GM18508 (cell line): ENCODE measurements around the gene HMCN1.
"Not testable (repeated sequence)": the region's sequence is repeated elsewhere in the genome, so short reads cannot be mapped to it uniquely, and the experiment has no call there.

ENCODE experiments used
- ATAC-seq: cut with Tn5 transposase; IDR thresholded peaks from one replicate; pipeline ENCODE4 v1.9.1; 2021; ENCODE audit warnings: moderate number of reproducible peaks; ENCODE audit not compliant: insufficient read depth, unreplicated experiment

HMCN1 gene

DNA sequence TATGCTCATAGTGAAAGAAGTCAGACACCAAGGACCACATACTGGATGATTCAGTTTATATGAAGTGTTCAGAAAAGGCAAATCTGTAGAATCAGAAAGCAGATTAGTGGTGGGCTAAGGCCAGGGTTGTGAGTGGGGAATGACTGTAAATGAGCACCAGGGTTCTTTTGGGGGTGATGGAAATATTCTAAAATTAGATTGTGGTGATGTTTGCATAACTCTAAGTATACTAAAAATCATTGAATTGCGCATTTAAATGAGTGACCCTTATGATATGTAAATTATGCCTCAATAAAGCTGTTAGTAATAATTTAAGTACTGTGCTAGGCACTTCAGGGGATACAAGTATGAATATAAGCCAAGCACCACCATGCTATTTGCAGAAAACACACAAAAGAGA is 384.5 kb downstream of the HMCN1 start:
- no peak for ATAC-seq

GRCh38 chr1:186122837-186123236 is 388.6 kb downstream of the HMCN1 start:
- no peak for ATAC-seq

DNA sequence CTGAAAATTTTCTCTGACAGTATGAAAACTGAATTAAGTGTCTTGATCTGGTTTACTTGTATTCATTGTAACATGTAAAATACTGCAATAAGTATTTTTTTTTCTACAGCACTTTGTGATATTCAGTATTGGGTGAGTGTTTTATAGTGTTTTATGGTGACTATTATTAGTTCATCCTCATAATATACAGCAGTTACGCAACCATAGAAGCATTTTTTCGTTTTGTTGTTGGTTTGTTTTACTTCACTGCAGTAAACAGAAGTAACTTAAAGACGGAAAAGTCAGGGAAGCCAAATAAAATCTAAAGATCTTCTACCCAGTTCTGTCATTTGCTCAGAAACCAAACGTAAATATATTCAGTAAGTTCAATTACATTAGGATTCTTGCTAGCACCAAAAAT is 390.8 kb downstream of the HMCN1 start:
- no peak for ATAC-seq

- ATAC-seq, result no peak
Measured at GRCh38 chr1:186125511-186125910, 391.3 kb downstream of the HMCN1 start.

GRCh38 chr1:186129758-186130157 is 395.6 kb downstream of the HMCN1 start:
- no peak for ATAC-seq

DNA sequence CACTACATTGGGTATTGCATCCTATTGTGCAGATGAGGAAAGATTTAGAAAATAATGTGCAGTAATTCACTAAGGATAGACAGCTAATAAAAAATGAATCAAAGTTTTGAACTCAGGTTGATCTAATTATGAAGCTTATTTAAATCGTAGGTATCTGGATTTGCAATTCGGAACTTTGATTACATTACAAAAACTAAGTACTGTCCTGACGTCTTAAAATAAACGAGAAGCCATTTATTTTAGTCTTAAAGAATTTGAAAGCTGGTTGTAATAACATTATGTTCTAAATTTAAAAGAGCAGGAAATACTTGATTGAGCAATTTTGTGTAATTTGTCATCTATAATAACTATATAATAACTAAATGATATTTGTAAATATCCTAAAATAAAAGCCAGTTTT is 404.9 kb downstream of the HMCN1 start:
- ATAC-seq, result no peak

DNA sequence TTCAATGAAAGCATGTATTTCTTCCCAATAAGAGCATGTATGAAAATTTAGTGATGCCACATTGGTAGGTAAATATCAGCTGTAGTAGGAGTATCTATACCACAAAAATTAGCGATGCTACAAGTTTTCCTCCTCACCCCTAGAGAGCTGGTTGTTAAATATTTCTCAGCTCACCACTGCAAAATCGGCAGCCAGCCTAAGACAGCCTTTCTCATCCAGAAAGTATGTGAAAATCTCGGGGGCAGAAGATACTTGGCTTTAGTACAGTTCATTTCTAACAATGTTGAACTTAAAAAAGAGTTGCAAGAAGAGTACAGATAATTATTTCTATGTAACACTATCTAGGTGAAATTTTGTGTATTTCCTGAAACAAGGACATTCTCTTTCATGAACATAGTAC is 405.5 kb downstream of the HMCN1 start:
- ATAC-seq, result no peak

DNA sequence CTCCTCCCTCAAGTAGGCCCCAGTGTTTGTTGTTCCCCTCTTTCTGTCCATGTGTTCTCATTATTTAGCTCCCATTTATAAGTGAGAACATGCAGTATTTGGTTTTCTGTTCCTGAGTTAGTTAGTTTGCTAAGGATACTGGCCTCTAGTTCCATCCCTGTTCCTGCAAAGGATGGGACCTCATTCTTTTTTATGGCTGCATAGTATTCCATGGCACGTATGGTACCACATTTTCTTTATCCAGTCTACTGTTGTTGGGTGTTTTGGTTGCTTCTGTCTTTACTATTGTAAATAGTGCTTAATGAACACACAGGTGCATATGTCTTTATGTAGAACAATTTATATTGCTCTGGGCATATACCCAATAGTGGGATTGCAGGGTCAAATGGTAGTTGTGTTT is 408.0 kb downstream of the HMCN1 start:
- no peak for ATAC-seq

DNA sequence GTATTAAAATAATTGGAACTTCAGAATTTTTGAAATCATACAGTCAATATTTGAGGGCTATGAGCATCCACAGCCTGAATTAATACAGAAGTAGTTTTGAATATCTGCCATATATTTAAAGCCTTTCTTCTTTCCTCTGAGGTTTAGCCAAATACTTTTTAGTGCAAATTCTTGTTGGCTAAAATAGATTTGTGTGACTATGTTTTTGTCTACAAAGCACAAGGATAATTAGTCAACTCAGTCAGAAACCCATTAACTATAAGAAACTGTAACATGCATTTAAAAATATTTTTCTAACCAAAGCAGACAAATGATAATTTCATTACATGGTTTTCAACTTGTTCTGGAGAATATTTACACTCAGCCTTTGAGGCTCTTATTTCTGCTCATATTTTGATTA is 408.7 kb downstream of the HMCN1 start:
- ATAC-seq, result no peak

DNA sequence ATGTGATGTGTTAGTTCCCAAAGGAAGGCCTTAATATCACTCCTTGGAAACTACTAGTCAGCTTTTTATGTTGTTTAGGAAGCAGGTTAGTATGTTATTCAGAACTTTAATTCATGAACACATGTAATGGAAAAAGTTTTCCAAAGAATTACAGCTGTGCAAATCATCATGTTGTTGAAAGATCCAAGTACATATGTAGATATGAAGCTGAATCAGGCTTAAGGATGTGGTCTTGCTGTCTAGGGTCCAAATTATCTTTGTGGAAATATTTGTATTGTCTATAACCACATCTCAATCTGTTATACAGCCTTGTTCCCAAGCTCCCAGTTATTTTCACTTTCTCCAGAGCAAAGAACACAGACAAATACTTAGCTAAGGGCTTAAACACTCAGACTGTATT is 409.3 kb downstream of the HMCN1 start:
- ATAC-seq, result no peak

DNA sequence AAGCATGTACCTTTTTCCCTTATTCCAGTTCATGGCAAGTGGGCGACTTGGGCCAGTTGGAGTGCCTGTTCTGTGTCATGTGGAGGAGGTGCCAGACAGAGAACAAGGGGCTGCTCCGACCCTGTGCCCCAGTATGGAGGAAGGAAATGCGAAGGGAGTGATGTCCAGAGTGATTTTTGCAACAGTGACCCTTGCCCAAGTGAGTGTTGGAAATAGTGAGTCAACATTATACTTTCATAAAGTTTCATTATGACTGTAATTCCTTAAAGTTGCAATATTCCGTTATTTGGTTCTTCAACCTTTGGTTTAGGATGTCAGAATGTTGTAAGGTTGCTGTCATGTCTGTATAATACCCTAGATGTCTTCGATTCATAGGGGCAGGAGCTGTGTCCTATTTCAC is 410.3 kb downstream of the HMCN1 start:
- ATAC-seq, result no peak

DNA sequence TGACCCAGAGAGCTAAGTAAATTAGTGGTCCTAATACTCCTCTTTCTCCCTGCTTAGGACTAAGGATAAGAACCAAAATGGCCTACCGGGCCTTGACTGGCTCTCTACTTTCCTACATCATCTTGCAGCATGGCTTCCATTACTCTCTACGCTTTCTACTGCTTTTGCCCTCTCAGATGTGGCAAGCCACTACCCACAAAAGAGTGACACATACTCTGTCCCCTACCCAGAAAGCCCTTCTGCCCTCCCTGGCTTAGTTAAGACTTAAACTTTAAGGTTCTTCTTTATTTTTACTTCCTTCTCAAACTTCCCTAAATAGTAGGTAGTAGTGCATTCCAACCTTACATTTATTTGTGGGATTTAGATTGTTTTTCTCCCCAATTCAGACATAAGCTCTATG is 412.8 kb downstream of the HMCN1 start:
- no peak for ATAC-seq

GRCh38 chr1:186149591-186149990 is 415.4 kb downstream of the HMCN1 start:
- ATAC-seq, result no peak

DNA sequence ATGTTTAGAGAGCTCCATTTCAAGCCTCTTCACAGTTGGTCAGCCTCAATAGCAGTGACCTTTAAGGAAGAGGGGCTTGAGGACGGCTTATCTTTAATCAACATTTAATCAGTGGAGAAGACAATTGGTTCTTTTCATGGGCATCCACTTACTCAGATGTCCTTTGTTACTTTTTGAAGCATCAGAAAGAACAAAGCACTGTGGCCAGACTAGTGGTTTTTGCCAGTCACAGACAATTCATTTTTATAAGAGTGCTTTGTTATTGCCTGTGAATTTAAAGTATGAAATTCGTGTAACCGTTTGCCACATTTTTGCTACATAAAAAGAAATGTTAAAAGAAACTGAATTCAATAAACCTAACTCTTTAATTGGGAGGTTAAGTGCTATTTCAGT is 418.0 kb downstream of the HMCN1 start:
- ATAC-seq, result no peak

GRCh38 chr1:186152620-186153239 is 418.5 kb downstream of the HMCN1 start:
- ATAC-seq, result no peak

- no peak for ATAC-seq
Measured at GRCh38 chr1:186154651-186155050, 420.5 kb downstream of the HMCN1 start.

DNA sequence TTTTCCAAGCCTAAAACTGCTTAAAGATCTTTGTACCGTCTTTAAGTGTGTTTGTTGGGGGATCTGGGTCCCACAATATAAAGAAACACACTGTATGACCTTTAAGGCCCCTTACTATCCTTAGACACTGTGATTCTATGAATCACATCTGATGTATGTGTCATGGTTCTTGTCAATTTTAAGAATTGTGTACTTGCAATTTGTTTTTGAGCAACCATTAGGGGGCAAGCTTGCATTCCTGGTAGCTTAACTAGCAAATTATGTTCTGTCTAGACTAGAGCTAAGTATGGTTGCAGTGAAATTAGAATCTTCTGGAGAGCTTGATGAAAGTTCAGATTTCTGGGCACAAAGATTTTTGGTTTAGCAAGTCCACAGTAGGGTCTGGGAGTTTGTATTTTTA is 421.4 kb downstream of the HMCN1 start:
- ATAC-seq, result peak; percentile 63

DNA sequence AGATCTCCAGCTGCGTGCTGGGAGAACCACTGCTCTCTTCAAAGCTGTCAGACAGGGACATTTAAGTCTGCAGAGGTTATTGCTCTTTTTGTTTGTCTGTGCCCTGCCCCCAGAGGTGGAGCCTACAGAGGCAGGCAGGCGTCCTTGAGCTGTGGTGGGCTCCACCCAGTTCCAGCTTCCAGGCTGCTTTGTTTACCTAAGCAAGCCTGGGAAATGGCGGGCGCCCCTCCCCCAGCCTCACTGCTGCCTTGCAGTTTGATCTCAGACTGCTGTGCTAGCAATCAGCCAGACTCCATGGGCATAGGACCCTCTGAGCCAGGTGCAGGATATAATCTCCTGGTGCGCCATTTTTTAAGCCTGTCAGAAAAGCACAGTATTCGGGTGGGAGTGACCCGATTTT is 428.7 kb downstream of the HMCN1 start:
- ATAC-seq, result not testable (repeated sequence)

DNA sequence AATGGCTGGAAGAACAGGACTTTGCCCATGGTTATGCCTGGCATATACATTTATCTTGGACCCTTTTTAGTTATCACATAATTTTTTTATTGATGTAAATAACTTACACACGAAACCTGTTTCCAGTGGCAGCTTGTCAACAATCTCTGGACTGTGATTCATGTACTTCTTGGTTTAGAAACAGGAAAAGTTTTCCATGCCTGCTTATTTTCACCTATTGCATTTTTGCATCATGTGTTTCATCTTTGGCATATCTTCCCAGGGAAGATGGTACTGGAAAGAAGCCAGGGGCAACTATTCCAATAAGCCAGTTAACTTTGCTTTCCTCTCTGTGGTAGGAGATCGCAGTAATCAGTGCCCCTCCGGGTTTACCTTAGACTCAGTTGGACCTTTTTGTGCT is 430.6 kb downstream of the HMCN1 start:
- ATAC-seq, result no peak

- no peak for ATAC-seq
Measured at GRCh38 chr1:186165303-186165702, 431.1 kb downstream of the HMCN1 start.

DNA sequence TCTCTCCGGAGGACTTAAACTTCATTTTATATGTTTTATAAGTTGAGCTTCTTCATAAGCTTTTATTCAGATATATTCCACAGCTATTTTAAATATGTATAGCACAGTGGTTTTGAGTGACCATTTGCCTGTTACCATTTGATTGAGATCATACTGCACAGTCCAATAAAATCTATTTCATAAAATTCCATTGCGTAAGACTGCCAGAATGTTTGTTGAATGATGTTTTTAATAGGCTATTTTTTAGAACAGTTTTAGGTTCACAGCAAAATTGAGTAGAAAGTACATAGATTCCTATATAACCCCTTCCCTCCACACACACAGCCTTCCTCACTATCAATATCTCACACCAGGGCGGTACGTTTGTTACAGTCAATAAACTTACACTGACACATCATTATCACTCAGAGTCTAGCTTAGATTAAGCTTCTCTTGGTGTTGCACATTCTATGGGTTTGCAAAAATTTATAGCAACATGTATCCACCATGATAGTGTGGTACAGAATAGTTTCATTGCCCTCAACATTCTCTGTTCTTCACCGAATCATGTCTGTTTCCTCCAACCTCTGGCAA is 433.0 kb downstream of the HMCN1 start:
- ATAC-seq, result no peak

DNA sequence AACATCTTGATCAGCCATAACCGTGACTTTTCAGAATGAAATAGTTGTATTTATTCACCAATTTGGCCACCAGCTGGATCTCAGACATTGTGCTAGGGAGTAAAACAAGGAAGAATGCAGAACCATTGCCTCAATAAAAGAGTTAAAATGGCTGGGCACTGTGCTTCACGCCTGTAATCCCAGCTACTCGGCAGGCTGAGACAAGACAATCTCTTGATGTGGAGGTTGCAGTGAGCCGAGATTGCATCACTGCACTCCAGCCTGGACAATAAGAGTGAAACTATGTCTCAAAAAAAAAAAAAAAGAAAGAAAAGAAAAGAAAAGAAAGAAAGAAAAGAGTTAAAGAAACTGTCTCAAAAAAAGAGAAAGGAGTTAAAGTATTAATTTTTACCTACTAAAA is 441.4 kb downstream of the HMCN1 start:
- no peak for ATAC-seq
